ENCODE measurements around the gene C1orf74. TPM values are rescaled to one million over a fixed set of nuclear protein-coding genes. Genes with fewer than 3 reads are reported as not detected.

The C1orf74 gene
- total RNA-seq, 4 donors from 2014 or later = 2.3 to 3.7 (median 2.8) TPM

DNA sequence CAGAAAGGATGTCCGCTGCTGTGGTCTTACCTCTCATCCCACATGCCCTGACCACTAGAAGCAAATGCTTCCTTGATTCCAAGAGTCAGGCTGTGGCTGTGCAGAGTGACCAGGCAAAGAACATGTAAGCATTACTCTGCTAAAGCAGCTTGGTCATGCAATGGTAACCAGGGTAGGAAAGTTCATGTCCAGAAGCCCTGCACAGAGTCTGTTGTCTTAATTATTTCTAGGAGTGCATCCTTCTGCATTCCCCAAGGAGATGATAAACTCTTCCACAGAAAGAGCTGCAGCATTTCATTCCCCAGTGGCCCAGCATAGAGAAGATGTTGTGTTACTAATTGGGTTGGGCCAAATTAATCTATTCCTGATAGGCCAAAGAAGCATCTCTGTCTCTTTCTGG lies 33.3 kb upstream of the C1orf74 start:
- TF ChIP-seq, protein P1, sequence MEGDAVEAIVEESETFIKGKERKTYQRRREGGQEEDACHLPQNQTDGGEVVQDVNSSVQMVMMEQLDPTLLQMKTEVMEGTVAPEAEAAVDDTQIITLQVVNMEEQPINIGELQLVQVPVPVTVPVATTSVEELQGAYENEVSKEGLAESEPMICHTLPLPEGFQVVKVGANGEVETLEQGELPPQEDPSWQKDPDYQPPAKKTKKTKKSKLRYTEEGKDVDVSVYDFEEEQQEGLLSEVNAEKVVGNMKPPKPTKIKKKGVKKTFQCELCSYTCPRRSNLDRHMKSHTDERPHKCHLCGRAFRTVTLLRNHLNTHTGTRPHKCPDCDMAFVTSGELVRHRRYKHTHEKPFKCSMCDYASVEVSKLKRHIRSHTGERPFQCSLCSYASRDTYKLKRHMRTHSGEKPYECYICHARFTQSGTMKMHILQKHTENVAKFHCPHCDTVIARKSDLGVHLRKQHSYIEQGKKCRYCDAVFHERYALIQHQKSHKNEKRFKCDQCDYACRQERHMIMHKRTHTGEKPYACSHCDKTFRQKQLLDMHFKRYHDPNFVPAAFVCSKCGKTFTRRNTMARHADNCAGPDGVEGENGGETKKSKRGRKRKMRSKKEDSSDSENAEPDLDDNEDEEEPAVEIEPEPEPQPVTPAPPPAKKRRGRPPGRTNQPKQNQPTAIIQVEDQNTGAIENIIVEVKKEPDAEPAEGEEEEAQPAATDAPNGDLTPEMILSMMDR (IDR thresholded peaks at IDR 0.05) = no peak
- no peak for TF ChIP-seq POLR2A (IDR thresholded peaks at IDR 0.05)
- WGBS, 2 donors = 90 to 95% methylated on average over 1 of the region's 1 CpG
- DNase-seq (ENCODE audit: low spot score in 2 of 2) = no peak
- no peak overlapping the region for H3K4me3 ChIP-seq (ENCODE audit: low read depth, poor library complexity, severe bottlenecking)
- intact Hi-C loops (cut with DNase I; ENCODE audit: low total_unique reads) = loop anchor here (1.0 kb wide), 1 partner anchor 30 kb away; no protein-coding TSS in a partner anchor

DNA sequence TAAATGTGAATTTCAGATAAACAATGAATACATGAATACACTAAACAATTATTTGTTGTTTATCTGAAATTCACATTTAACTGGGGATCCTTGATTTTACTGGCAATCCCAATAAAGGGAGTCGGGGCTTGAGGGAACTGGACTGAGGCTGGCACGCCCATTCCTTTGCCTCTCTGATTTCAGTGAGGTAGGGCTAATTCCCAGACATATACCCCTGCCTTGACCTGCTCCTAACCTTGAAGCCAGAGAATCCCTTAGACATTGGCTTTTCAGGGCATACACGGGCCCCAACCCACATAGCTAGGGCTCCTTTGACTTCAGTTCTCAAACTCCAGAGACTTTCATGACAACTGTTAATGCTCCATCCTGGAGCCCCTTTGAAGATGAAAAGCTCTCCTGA lies 32.6 kb upstream of the C1orf74 start:
- intact Hi-C loops (cut with DNase I; ENCODE audit: low total_unique reads) = no loop called here
- TF ChIP-seq POLR2A (IDR thresholded peaks at IDR 0.05) = no peak
- TF ChIP-seq, protein P1 (IDR thresholded peaks at IDR 0.05) = no peak
- WGBS, 2 donors = 60 to 63% methylated on average over 3 of the region's 3 CpGs
- no peak overlapping the region for H3K4me3 ChIP-seq (ENCODE audit: low read depth, poor library complexity, severe bottlenecking)
- no peak for DNase-seq (ENCODE audit: low spot score in 2 of 2)

DNA sequence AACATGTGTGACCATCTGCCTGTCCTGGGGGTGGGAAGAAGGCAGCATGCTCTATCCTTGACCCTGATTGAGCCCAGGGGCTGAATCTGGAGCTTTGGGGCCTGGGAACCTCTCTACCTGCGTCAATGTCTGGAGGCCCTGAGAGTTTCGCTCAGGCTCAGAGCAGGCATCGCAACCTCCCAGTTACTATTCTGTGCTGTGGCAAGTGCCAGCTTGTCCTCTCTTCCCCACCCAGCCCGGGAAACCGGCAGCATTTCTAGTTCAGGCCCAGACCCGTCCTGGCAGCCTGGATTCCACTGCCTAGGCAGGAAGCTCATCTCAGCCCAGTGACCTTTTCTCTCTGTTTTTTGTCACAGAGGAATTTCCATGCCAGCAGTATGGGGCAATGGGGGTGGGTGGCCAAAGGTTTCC lies 31.6 kb upstream of the C1orf74 start:
- intact Hi-C loops (cut with DNase I; ENCODE audit: low total_unique reads) = no loop called here
- WGBS, 2 donors = 30 to 53% methylated on average over 6 of the region's 6 CpGs
- TF ChIP-seq, protein P1 (IDR thresholded peaks at IDR 0.05) = no peak
- no peak for TF ChIP-seq POLR2A (IDR thresholded peaks at IDR 0.05)
- H3K4me3 ChIP-seq (ENCODE audit: low read depth, poor library complexity, severe bottlenecking) = no peak overlapping the region
- peak; percentile 85 to 88 for DNase-seq (ENCODE audit: low spot score in 2 of 2)

DNA sequence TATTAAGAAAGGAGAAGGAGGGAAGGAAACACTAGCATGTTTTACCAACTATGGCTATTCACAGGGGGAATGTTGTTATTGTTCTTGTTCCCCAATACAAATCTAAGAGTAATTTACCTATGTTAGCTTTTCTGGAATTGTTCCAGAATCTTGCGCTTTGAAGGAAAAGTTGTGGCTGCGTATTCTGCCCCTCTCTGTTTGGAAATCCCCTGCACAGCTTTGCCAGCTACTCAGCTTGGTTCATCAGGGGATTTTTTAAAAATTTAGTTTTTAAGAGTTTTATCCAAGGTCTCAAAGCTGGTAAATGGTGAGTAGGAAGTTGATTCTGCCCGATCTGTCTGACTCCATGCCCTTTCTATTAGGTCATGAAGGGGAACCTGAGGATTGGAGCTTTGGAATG lies 31.1 kb upstream of the C1orf74 start:
- H3K4me3 ChIP-seq (ENCODE audit: low read depth, poor library complexity, severe bottlenecking) = no peak overlapping the region
- WGBS, 2 donors = 39 to 40% methylated on average over 3 of the region's 3 CpGs
- DNase-seq (ENCODE audit: low spot score in 2 of 2) = no peak
- intact Hi-C loops (cut with DNase I; ENCODE audit: low total_unique reads) = no loop called here
- no peak for TF ChIP-seq POLR2A (IDR thresholded peaks at IDR 0.05)
- TF ChIP-seq, protein P1 (IDR thresholded peaks at IDR 0.05) = no peak

GRCh38 chr1:209813902-209814301 lies 29.5 kb upstream of the C1orf74 start:
- H3K4me3 ChIP-seq (ENCODE audit: low read depth, poor library complexity, severe bottlenecking) = no peak overlapping the region
- TF ChIP-seq, protein P1 (IDR thresholded peaks at IDR 0.05) = no peak
- TF ChIP-seq POLR2A (IDR thresholded peaks at IDR 0.05) = no peak
- no peak for DNase-seq (ENCODE audit: low spot score in 2 of 2)
- WGBS, 2 donors = 82 to 87% methylated on average over 4 of the region's 4 CpGs
- intact Hi-C loops (cut with DNase I; ENCODE audit: low total_unique reads) = no loop called here

GRCh38 chr1:209810783-209811182 lies 26.4 kb upstream of the C1orf74 start:
- TF ChIP-seq, protein P1 (IDR thresholded peaks at IDR 0.05) = no peak
- TF ChIP-seq POLR2A (IDR thresholded peaks at IDR 0.05) = no peak
- DNase-seq (ENCODE audit: low spot score in 2 of 2) = no peak
- intact Hi-C loops (cut with DNase I; ENCODE audit: low total_unique reads) = no loop called here
- no peak overlapping the region for H3K4me3 ChIP-seq (ENCODE audit: low read depth, poor library complexity, severe bottlenecking)
- 87 to 89% methylated on average over 5 of the region's 5 CpGs for WGBS, 2 donors
